A549 (cell line): ENCODE results near the gene TMEM88. TPM values are rescaled to one million over a fixed set of nuclear protein-coding genes. Genes with fewer than 3 reads are reported as not detected.

Experiments used
- ATAC-seq, 2 experiments: fragments of 200-7000 bp in 1 of 2; fragments of >200 bp in 1 of 2; cut with Nextera tagmentation in 1 of 2; cut with Tn5 transposase in 1 of 2; 3 replicates each; pipeline versions ENCODE4 v1.8.0 to v1.9.1; 2018 to 2020; ENCODE audit warnings: mild to moderate bottlenecking in 1 of 2, moderate library complexity in 1 of 2
- CTCF ChIA-PET: fragments of 300-600 bp; sonication (Branson Sonifier 250); formaldehyde crosslinking; extraction: SDS; loops from one replicate; lab custom pipeline; 2021; ENCODE audit warnings: antibody characterized with exemption, inconsistent platforms; lab: Yijun Ruan, JAX
- POLR2A ChIA-PET: fragments of 350-600 bp; formaldehyde crosslinking; extraction: SDS; loops from one replicate; lab custom pipeline; 2021; ENCODE audit warnings: antibody characterized with exemption, inconsistent platforms; lab: Yijun Ruan, JAX
- DNase-seq, 2 experiments: peaks; one replicate each; pipeline versions ENCODE4 v3.0.0 to v3.0.0-alpha.2; 2011 to 2016; ENCODE audit warnings: low read depth in 1 of 2, low spot score in 1 of 2
- FAIRE-seq: peaks from 2 replicates; lab custom pipeline; 2011; peaks lifted over from hg19 to GRCh38; lab: Jason Lieb, UNC
- H3K27ac ChIP-seq, 2 experiments: fragments of >200 bp; sonication (Bioruptor Twin); formaldehyde crosslinking; 3 replicates each; pipeline ENCODE4 v1.5.1; 2016 to 2017
- H3K4me1 ChIP-seq: fragments of >200 bp; sonication (Bioruptor Twin); formaldehyde crosslinking; 3 replicates; pipeline ENCODE4 v1.6.1; 2016
- H3K4me2 ChIP-seq: fragments of >200 bp; sonication (Bioruptor Twin); formaldehyde crosslinking; 3 replicates; pipeline ENCODE4 v1.6.1; 2016
- H3K4me3 ChIP-seq: fragments of >200 bp; sonication (Bioruptor Twin); formaldehyde crosslinking; 3 replicates; pipeline ENCODE4 v1.5.1; 2016
- H3K9me3 ChIP-seq: fragments of >200 bp; sonication (Bioruptor Twin); formaldehyde crosslinking; 3 replicates; pipeline ENCODE4 v1.6.1; 2016
- CEBPB ChIP-seq, 2 experiments: fragments of >200 bp in 1 of 2; sonication (Bioruptor Twin) in 1 of 2; formaldehyde crosslinking in 1 of 2; IDR thresholded peaks; 2 replicates each; pipeline ENCODE4 v1.6.1; 2012 to 2016
- EHMT2 ChIP-seq: fragments of 200-600 bp; sonication (generic); IDR thresholded peaks from 2 replicates; pipeline ENCODE4 v1.6.1; 2016; ENCODE audit warnings: antibody characterized with exemption, low read depth, mild to moderate bottlenecking, moderate library complexity
- ESRRA ChIP-seq: fragments of 150-350 bp; IDR thresholded peaks from 2 replicates; pipeline ENCODE4 v1.6.1; 2014; ENCODE audit warnings: mild to moderate bottlenecking, low read length, borderline replicate concordance
- FOXS1 ChIP-seq: fragments of 250-450 bp; sonication (Bioruptor Pico); IDR thresholded peaks from 2 replicates; pipeline ENCODE4 v1.5.0; 2020; ENCODE audit warnings: mild to moderate bottlenecking, moderate library complexity
- GATA3 ChIP-seq: IDR thresholded peaks from 2 replicates; pipeline ENCODE4 v1.6.1; 2012; ENCODE audit warnings: borderline replicate concordance
- HDAC2 ChIP-seq: fragments of 200-600 bp; sonication (generic); IDR thresholded peaks from 2 replicates; pipeline ENCODE4 v1.6.1; 2016
- HOXA7 ChIP-seq: fragments of 250-450 bp; sonication (Bioruptor Pico); IDR thresholded peaks from 2 replicates; pipeline ENCODE4 v1.5.0; 2020; ENCODE audit warnings: mild to moderate bottlenecking, moderate library complexity
- HOXB13 ChIP-seq: fragments of 250-450 bp; sonication (Bioruptor Pico); IDR thresholded peaks from 2 replicates; pipeline ENCODE4 v1.5.0; 2020; ENCODE audit warnings: low read depth, mild to moderate bottlenecking, moderate library complexity
- JUN ChIP-seq, 2 experiments: fragments of >200 bp; sonication (Bioruptor Twin); formaldehyde crosslinking; IDR thresholded peaks; 2 replicates in 1 of 2; 3 replicates in 1 of 2; pipeline ENCODE4 v1.6.1; 2016 to 2017
- JUNB ChIP-seq: fragments of >200 bp; sonication (Bioruptor Twin); formaldehyde crosslinking; IDR thresholded peaks from 2 replicates; pipeline ENCODE4 v1.6.1; 2016
- KDM1A ChIP-seq: fragments of 200-600 bp; sonication (generic); IDR thresholded peaks from 2 replicates; pipeline ENCODE4 v1.6.1; 2016; ENCODE audit warnings: low read depth, mild to moderate bottlenecking
- KDM5A ChIP-seq: fragments of 200-600 bp; sonication (generic); IDR thresholded peaks from 2 replicates; pipeline ENCODE4 v1.6.1; 2016; ENCODE audit warnings: antibody characterized with exemption, mild to moderate bottlenecking
- MYC ChIP-seq: IDR thresholded peaks from 2 replicates; pipeline ENCODE4 v1.6.1; 2012; ENCODE audit warnings: mild to moderate bottlenecking, inconsistent platforms, low read length, improper control_type of control experiment, borderline replicate concordance
- NPAS2 ChIP-seq: fragments of 250-450 bp; sonication (Bioruptor Pico); IDR thresholded peaks from 2 replicates; pipeline ENCODE4 v1.8.0; 2022; ENCODE audit warnings: mild to moderate bottlenecking, moderate library complexity, borderline replicate concordance
- POLR2AphosphoS2 ChIP-seq: conservative IDR thresholded peaks from 2 replicates; pipeline ENCODE4 v1.6.1; 2012; ENCODE audit warnings: low read length, improper control_type of control experiment, inconsistent platforms
- RAD21 ChIP-seq, 2 experiments: fragments of >200 bp in 1 of 2; sonication (Bioruptor Twin) in 1 of 2; formaldehyde crosslinking in 1 of 2; IDR thresholded peaks in 1 of 2; conservative IDR thresholded peaks in 1 of 2; 2 replicates in 1 of 2; 3 replicates in 1 of 2; pipeline ENCODE4 v1.6.1; 2012 to 2018; ENCODE audit warnings: inconsistent platforms in 1 of 2
- RNF2 ChIP-seq: fragments of 200-600 bp; sonication (generic); IDR thresholded peaks from 2 replicates; pipeline ENCODE4 v1.6.1; 2016; ENCODE audit warnings: low read depth, mild to moderate bottlenecking, antibody characterized with exemption, moderate library complexity, borderline replicate concordance
- SMC3 ChIP-seq: fragments of >200 bp; sonication (Bioruptor Twin); formaldehyde crosslinking; IDR thresholded peaks from 3 replicates; pipeline ENCODE4 v1.6.1; 2018; ENCODE audit warnings: inconsistent platforms
- TFCP2L1 ChIP-seq: fragments of 250-450 bp; sonication (Bioruptor Pico); IDR thresholded peaks from 2 replicates; pipeline ENCODE4 v1.5.0; 2021; ENCODE audit warnings: mild to moderate bottlenecking
- ZFP36 ChIP-seq: fragments of 450-650 bp; IDR thresholded peaks from 2 replicates; pipeline ENCODE4 v1.6.1; 2014; ENCODE audit warnings: borderline replicate concordance; ENCODE audit not compliant: partially characterized antibody
- ZNF302 ChIP-seq: fragments of 250-450 bp; sonication (Bioruptor Pico); IDR thresholded peaks from 2 replicates; pipeline ENCODE4 v1.9.0; 2021; ENCODE audit warnings: inconsistent platforms, mild to moderate bottlenecking, moderate library complexity
- WGBS: methylation state at CpG from one replicate; pipeline ENCODE4 v1.1.6; 2017; ENCODE audit errors: missing lambda C conversion rate; 5-methylcytosine and 5-hydroxymethylcytosine counted together
- polyA plus RNA-seq, 4 experiments: library from polyadenylated mRNA; depleted of rRNA in 3 of 4; stranded (reverse); fragments of >200 nt; fragmentation: RNase III in 1 of 4; extraction: RNeasy Plus Mini Kit Qiagen cat#74134 plus additional on column Dnase treatment in 1 of 4; gene quantifications; 2 replicates in 3 of 4; 3 replicates in 1 of 4; pipeline ENCODE4 v1.2.3, GENCODE V29; 2011 to 2017
- TF ChIP-seq, protein P1 (sequence below): fragments of 150-350 bp; IDR thresholded peaks from 2 replicates; pipeline ENCODE4 v1.6.1; 2014; ENCODE audit warnings: low read depth, mild to moderate bottlenecking, low read length
- TF ChIP-seq, protein P2 (sequence below): fragments of 450-650 bp; IDR thresholded peaks from 2 replicates; pipeline ENCODE4 v1.6.1; 2014; ENCODE audit warnings: antibody characterized with exemption
- TF ChIP-seq, protein P3 (sequence below): IDR thresholded peaks from 2 replicates; pipeline ENCODE4 v1.6.1; 2012; ENCODE audit warnings: low read depth, borderline replicate concordance
- TF ChIP-seq, protein P4 (sequence below): fragments of 250-450 bp; sonication (Bioruptor Pico); IDR thresholded peaks from 2 replicates; pipeline ENCODE4 v1.5.0; 2021; ENCODE audit warnings: mild to moderate bottlenecking, moderate library complexity, borderline replicate concordance

Gene TMEM88
- polyA plus RNA-seq, 2 of the 4 experiments (the other 2 are of a cell fraction), result 0.17 to 0.48 TPM

DNA sequence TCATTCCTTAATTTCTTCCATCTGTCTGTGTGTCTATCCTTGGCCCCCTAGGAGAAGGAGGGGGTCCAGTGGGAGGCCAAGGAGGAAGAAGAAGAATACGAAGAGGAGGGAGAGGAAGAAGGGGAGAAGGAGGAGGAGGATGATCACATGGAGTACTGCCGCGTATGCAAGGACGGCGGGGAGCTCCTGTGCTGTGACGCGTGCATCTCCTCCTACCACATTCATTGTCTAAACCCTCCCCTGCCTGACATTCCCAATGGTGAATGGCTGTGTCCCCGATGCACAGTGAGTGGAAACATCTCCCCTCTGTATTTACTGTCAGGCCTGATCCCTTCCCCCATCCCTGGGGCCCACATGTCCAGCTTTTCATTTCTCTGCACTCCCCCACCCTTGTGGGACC is 40.0 kb downstream of the TMEM88 start:
- ATAC-seq, result no peak
- no peak for FAIRE-seq
- TF ChIP-seq KDM5A (no peak), FOXS1 (CRISPR knock-in tag) (no peak), NPAS2 (no peak), RAD21 (conservative IDR thresholded peaks at IDR 0.05 in 1 of 2, IDR thresholded peaks at IDR 0.05 in 1 of 2) (no peak), EHMT2 (no peak), HOXA7 (CRISPR knock-in tag) (no peak), JUNB (no peak), CEBPB (IDR thresholded peaks at IDR 0.05) (no peak), JUN (IDR thresholded peaks at IDR 0.05) (no peak), ZFP36 (no peak), MYC (no peak), RNF2 (no peak), GATA3 (no peak)
- TF ChIP-seq, protein P1, sequence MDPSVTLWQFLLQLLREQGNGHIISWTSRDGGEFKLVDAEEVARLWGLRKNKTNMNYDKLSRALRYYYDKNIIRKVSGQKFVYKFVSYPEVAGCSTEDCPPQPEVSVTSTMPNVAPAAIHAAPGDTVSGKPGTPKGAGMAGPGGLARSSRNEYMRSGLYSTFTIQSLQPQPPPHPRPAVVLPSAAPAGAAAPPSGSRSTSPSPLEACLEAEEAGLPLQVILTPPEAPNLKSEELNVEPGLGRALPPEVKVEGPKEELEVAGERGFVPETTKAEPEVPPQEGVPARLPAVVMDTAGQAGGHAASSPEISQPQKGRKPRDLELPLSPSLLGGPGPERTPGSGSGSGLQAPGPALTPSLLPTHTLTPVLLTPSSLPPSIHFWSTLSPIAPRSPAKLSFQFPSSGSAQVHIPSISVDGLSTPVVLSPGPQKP, result no peak
- TF ChIP-seq, protein P2, sequence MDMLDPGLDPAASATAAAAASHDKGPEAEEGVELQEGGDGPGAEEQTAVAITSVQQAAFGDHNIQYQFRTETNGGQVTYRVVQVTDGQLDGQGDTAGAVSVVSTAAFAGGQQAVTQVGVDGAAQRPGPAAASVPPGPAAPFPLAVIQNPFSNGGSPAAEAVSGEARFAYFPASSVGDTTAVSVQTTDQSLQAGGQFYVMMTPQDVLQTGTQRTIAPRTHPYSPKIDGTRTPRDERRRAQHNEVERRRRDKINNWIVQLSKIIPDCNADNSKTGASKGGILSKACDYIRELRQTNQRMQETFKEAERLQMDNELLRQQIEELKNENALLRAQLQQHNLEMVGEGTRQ, result no peak
- TF ChIP-seq, protein P3, sequence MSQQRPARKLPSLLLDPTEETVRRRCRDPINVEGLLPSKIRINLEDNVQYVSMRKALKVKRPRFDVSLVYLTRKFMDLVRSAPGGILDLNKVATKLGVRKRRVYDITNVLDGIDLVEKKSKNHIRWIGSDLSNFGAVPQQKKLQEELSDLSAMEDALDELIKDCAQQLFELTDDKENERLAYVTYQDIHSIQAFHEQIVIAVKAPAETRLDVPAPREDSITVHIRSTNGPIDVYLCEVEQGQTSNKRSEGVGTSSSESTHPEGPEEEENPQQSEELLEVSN, result no peak
- H3K4me3 ChIP-seq, result no peak overlapping the region
- ChIA-PET POLR2A (no interaction called here), CTCF (interaction anchor here (0.6 to 15.1 kb wide), 7 partner anchors 16 to 544 kb away, joined by 3 to 339 read pairs (median 6); partner anchors contain the start of gene NAA38)
- H3K4me2 ChIP-seq, result no peak overlapping the region
- DNase-seq, result no peak
- H3K27ac ChIP-seq, result no peak overlapping the region
- 91% methylated on average over 8 of the region's 8 CpGs for whole genome bisulfite sequencing
- peaks cover 2% of the 10 kb centered on the region for H3K4me1 ChIP-seq
- no peaks in the 10 kb centered on the region for H3K9me3 ChIP-seq

DNA sequence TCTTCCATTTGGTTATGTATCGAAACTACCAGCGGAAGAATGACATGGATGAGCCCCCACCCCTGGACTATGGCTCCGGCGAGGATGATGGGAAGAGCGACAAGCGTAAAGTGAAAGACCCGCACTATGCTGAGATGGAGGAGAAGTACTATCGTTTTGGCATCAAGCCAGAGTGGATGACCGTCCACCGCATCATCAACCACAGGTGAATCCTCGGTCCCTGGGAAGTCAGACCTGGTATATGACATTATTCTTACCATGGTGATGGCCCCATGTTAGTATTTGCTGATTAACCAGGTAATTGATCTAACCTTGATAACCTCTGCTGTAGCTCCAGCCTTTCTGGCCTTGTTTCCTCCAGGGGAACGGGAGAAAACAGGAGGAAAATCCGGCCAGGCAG is 42.2 kb downstream of the TMEM88 start:
- WGBS, result 83% methylated on average over 13 of the region's 13 CpGs
- no peak for DNase-seq
- ATAC-seq, result no peak
- FAIRE-seq, result no peak
- no peaks in the 10 kb centered on the region for H3K4me1 ChIP-seq
- H3K27ac ChIP-seq, result no peak overlapping the region
- POLR2A ChIA-PET, result no interaction called here
- TF ChIP-seq, protein P4, sequence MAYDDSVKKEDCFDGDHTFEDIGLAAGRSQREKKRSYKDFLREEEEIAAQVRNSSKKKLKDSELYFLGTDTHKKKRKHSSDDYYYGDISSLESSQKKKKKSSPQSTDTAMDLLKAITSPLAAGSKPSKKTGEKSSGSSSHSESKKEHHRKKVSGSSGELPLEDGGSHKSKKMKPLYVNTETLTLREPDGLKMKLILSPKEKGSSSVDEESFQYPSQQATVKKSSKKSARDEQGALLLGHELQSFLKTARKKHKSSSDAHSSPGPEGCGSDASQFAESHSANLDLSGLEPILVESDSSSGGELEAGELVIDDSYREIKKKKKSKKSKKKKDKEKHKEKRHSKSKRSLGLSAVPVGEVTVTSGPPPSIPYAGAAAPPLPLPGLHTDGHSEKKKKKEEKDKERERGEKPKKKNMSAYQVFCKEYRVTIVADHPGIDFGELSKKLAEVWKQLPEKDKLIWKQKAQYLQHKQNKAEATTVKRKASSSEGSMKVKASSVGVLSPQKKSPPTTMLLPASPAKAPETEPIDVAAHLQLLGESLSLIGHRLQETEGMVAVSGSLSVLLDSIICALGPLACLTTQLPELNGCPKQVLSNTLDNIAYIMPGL (CRISPR knock-in tag), result no peak
- TF ChIP-seq ZFP36 (no peak), JUNB (no peak), HDAC2 (no peak), TFCP2L1 (CRISPR knock-in tag) (no peak), KDM5A (no peak), SMC3 (no peak), KDM1A (no peak), ZNF302 (no peak), POLR2AphosphoS2 (no peak), MYC (no peak), ESRRA (no peak), HOXB13 (CRISPR knock-in tag) (no peak)
- TF ChIP-seq, protein P1, result no peak
- TF ChIP-seq, protein P3, result no peak
- TF ChIP-seq, protein P2, result no peak
- TF ChIP-seq, all 56 proteins: peak for 0
- Histone ChIP-seq H3K4me2 (no peak overlapping the region), H3K4me3 (no peak overlapping the region), H3K9me3 (no peaks in the 10 kb centered on the region)
- CTCF ChIA-PET, result interaction anchor here (0.7 to 15.1 kb wide), 27 partner anchors 8 to 164 kb away, joined by 3 to 339 read pairs (median 5); partner anchors contain the start of genes CHD3, CNTROB and KDM6B
